ENCODE results near the gene NAT8L. TPM values are rescaled to one million over a fixed set of nuclear protein-coding genes. Genes with fewer than 3 reads are reported as not detected.
A peak's percentile ranks its signal among the peaks of the same experiment; 100 is the strongest.

The NAT8L gene
- total RNA-seq, 2 experiments from 2014 or later, result not detected

DNA sequence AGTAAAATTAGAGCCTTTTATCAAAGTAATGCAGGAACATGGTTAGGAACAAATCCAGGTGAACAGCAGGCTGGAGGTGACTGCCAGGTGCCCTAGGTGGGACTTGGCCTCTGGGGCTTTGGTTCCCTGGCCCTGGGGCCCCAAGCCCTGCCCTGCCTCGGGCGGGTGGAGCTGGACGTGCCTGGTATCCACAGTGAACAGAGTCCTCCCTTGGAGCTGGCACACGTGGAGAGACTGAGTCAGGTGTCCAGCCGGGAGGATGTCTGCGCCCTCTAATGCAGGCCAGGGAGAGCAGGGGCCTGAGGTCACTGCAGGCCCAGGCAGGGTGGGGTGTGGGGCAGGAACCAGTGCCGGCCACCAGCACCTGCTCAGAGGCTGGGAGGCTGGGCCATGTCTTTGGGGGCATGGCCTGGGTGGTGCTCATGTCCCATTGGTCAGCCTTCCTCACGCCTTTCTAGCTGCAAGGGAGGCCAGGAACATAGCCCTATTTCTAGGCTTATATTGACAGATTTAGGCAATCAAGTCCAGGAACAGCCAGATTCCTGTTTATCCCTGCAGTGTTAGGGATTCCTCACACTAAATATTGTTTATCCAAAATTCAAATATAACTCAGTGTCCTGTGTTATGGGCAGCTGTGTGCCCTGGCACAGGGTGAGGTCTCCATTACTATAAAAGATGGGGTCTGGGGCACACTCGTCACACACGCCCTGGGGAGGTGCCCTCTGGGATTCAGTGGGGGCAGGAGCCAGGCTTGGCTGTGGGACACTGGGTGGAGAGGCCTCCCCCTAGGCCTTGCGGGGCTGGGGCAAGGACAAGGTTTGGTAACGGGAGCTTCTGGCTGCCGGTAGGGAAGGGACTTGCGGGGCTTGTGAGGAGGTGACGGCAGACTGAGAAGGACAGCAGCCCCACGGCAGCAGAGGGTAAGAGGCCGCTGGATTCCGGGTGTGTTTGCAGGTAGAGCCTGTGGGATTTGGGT lies 14.3 kb upstream of the NAT8L start:
- Mint-ChIP-seq H3K4me3 (no peak overlapping the region), H3K27ac (no peak overlapping the region), H3K27me3 (peaks cover 27% of the 10 kb centered on the region), H3K36me3 (ENCODE audit: low read depth) (no peaks in the 10 kb centered on the region), H3K4me1 (ENCODE audit: low read depth) (peaks cover 4% of the 10 kb centered on the region), H3K9me3 (no peaks in the 10 kb centered on the region)
- intact Hi-C loops (cut with DNase I, micrococcal nuclease), result no loop called here
- Histone ChIP-seq H3K27ac (ENCODE audit: low read depth in 1 of 2, low read length in 2 of 2) (no peak overlapping the region), H3K4me1 (ENCODE audit: insufficient read depth, low read length) (peaks cover 27% of the 10 kb centered on the region), H3K36me3 (ENCODE audit: insufficient read depth, low read length) (no peaks in the 10 kb centered on the region), H3K27me3 (ENCODE audit: control insufficient read depth in 1 of 2, insufficient read depth in 2 of 2, low read length in 2 of 2) (peaks cover 16 to 18% of the 10 kb centered on the region in 2 experiments), H3K4me3 (ENCODE audit: low read length) (no peak overlapping the region), H3K9me3 (ENCODE audit: control insufficient read depth in 1 of 2, insufficient read depth in 1 of 2, low read length in 2 of 2) (peaks cover 0 to 37% of the 10 kb centered on the region in 2 experiments)
- no peak for ATAC-seq (ENCODE audit: poor library complexity)
- DNase-seq, result peak in 1 of 14 experiments; percentile 28
- CTCF ChIA-PET, result no interaction called here
- TF ChIP-seq CTCF (IDR thresholded peaks at IDR 0.05), result no peak
- POLR2A ChIA-PET, result interaction anchor here (1.3 kb wide), 1 partner anchor 36 kb away, joined by 4 read pairs; the partner anchor contains the start of gene NELFA

- intact Hi-C loops (cut with DNase I, micrococcal nuclease), result no loop called here
- no peak for ATAC-seq (ENCODE audit: poor library complexity)
- Histone ChIP-seq H3K4me1 (ENCODE audit: insufficient read depth, low read length) (peaks cover 27% of the 10 kb centered on the region), H3K27ac (ENCODE audit: low read depth in 1 of 2, low read length in 2 of 2) (no peak overlapping the region), H3K36me3 (ENCODE audit: insufficient read depth, low read length) (no peaks in the 10 kb centered on the region), H3K4me3 (ENCODE audit: low read length) (no peak overlapping the region), H3K27me3 (ENCODE audit: control insufficient read depth in 1 of 2, insufficient read depth in 2 of 2, low read length in 2 of 2) (peaks cover 14 to 18% of the 10 kb centered on the region in 2 experiments), H3K9me3 (ENCODE audit: control insufficient read depth in 1 of 2, insufficient read depth in 1 of 2, low read length in 2 of 2) (peaks cover 0 to 37% of the 10 kb centered on the region in 2 experiments)
- Mint-ChIP-seq H3K27ac (no peak overlapping the region), H3K27me3 (peaks cover 23% of the 10 kb centered on the region), H3K36me3 (ENCODE audit: low read depth) (no peaks in the 10 kb centered on the region), H3K9me3 (no peaks in the 10 kb centered on the region), H3K4me3 (no peak overlapping the region), H3K4me1 (ENCODE audit: low read depth) (no peaks in the 10 kb centered on the region)
- DNase-seq, result peak in 1 of 14 experiments; percentile 15
- TF ChIP-seq CTCF (IDR thresholded peaks at IDR 0.05), result no peak
- CTCF ChIA-PET, result no interaction called here
- POLR2A ChIA-PET, result interaction anchor here (1.3 kb wide), 1 partner anchor 36 kb away, joined by 4 read pairs; the partner anchor contains the start of gene NELFA
These were observed 13.6 kb upstream of the NAT8L start for GRCh38 chr4:2045518-2045951.

DNA sequence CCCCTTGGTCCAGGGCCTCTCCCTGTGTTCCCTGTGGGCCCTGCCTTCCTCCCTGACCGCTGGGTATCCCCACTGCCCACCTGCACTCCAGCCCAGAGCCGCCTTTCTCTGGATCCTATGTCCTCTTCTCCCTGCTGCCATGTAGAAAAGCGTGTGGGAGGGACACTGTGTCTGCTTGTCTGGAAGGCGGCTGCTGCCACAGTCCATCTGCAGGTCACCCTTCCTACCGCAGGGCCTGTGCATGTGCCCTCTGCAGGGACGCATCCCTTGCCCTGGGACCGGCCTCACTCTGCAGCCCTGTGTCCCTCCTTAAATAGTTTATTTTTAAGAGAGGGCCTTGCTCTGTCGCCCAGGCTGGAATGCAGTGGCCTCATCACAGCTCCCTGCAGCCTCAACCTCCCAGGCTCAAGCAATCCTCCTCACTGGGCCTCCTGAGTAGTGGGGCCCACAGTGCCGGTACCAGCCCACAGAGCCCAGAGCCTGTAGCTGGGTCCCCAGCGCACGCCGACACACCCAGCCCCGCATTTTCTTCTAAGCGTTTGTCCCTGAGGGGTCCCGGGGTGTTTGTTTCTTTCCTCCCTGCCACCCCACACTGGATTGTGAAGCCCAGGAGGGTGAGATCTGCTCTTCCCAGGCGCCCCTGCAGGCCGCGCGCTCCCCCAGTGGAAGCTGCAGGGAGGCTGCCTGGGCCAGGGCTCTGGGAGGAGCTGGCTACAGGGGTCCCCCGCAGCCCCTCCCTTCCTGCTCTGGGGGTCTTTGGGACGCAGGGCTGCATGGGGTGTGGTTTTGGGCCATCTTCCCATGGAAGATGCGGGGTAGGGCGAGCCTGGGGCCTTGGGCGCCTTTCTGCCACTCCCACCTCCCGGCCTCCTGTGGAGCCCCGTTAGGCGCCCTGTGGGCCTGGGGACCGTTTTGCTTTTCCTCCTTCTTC lies 12.8 kb upstream of the NAT8L start:
- H3K27me3 Mint-ChIP-seq, result peaks cover 28% of the 10 kb centered on the region
- no peaks in the 10 kb centered on the region for H3K36me3 ChIP-seq (ENCODE audit: insufficient read depth, low read length)
- no peaks in the 10 kb centered on the region for H3K36me3 Mint-ChIP-seq (ENCODE audit: low read depth)
- H3K27me3 ChIP-seq (ENCODE audit: control insufficient read depth in 1 of 2, insufficient read depth in 2 of 2, low read length in 2 of 2), result peaks cover 15 to 23% of the 10 kb centered on the region in 2 experiments
- ChIA-PET POLR2A (interaction anchor here (1.3 kb wide), 1 partner anchor 37 kb away, joined by 4 read pairs; the partner anchor contains the start of gene NELFA), CTCF (no interaction called here)
- ATAC-seq (ENCODE audit: poor library complexity) (no peak), DNase-seq (peak in 1 of 14 experiments; percentile 25)
- intact Hi-C loops (cut with DNase I, micrococcal nuclease), result no loop called here
- peaks cover 19% of the 10 kb centered on the region for H3K4me1 ChIP-seq (ENCODE audit: insufficient read depth, low read length)
- no peak overlapping the region for H3K27ac Mint-ChIP-seq
- peak overlapping the region; percentile 11 for H3K4me3 Mint-ChIP-seq
- H3K27ac ChIP-seq (ENCODE audit: low read depth in 1 of 2, low read length in 2 of 2), result no peak overlapping the region
- H3K9me3 ChIP-seq (ENCODE audit: control insufficient read depth in 1 of 2, insufficient read depth in 1 of 2, low read length in 2 of 2), result peaks cover 0 to 35% of the 10 kb centered on the region in 2 experiments
- H3K9me3 Mint-ChIP-seq, result no peaks in the 10 kb centered on the region
- H3K4me3 ChIP-seq (ENCODE audit: low read length), result no peak overlapping the region
- H3K4me1 Mint-ChIP-seq (ENCODE audit: low read depth), result no peaks in the 10 kb centered on the region
- no peak for TF ChIP-seq CTCF (IDR thresholded peaks at IDR 0.05)
